ENCODE data around the gene CLDN18. TPM values are rescaled to one million over a fixed set of nuclear protein-coding genes. Genes with fewer than 3 reads are reported as not detected.

The CLDN18 gene
- total RNA-seq, 4 donors from 2014 or later: under 0.01 to 0.40 (median 0.39) TPM; not detected in 1

- intact Hi-C loops (cut with DNase I): no loop called here
- peaks cover 26 to 66% (median 55%) of the 10 kb centered on the region in 4 donors for H3K36me3 ChIP-seq
- TF ChIP-seq POLR2AphosphoS5 (IDR thresholded peaks at IDR 0.05): no peak
- TF ChIP-seq CTCF (IDR thresholded peaks at IDR 0.05): no peak
- no peak for TF ChIP-seq POLR2A (IDR thresholded peaks at IDR 0.05; ENCODE audit: low read depth)
- no peak for TF ChIP-seq EP300 (IDR thresholded peaks at IDR 0.05)
- H3K4me1 ChIP-seq: peaks cover 6 to 13% (median 11%) of the 10 kb centered on the region in 4 donors
- WGBS: 25% methylated on average over 1 of the region's 1 CpG
- no peaks in the 10 kb centered on the region for H3K27me3 ChIP-seq
- no peak for DNase-seq (ENCODE audit: extremely low spot score)
- H3K27ac ChIP-seq (replicated peaks in 1 of 4): no peak overlapping the region
- H3K9me3 ChIP-seq: no peaks in the 10 kb centered on the region
- H3K4me3 ChIP-seq: no peak overlapping the region
These were observed 52.7 kb downstream of the CLDN18 start for GRCh38 chr3:138062626-138063025.

GRCh38 chr3:138063416-138063815, 53.5 kb downstream of the CLDN18 start:
- WGBS: 80% methylated on average over 3 of the region's 4 CpGs
- no peak for TF ChIP-seq POLR2A (IDR thresholded peaks at IDR 0.05; ENCODE audit: low read depth)
- no peak for DNase-seq (ENCODE audit: extremely low spot score)
- peaks cover 6 to 13% (median 11%) of the 10 kb centered on the region in 4 donors for H3K4me1 ChIP-seq
- no peaks in the 10 kb centered on the region for H3K27me3 ChIP-seq
- H3K36me3 ChIP-seq: peaks cover 26 to 74% (median 63%) of the 10 kb centered on the region in 4 donors
- no peak overlapping the region for H3K4me3 ChIP-seq
- H3K27ac ChIP-seq (replicated peaks in 1 of 4): no peak overlapping the region
- H3K9me3 ChIP-seq: no peaks in the 10 kb centered on the region
- intact Hi-C loops (cut with DNase I): no loop called here

GRCh38 chr3:138065949-138066348, 56.0 kb downstream of the CLDN18 start:
- Histone ChIP-seq H3K9me3 (no peaks in the 10 kb centered on the region), H3K27me3 (no peaks in the 10 kb centered on the region), H3K4me3 (no peak overlapping the region), H3K36me3 (peaks cover 26 to 93% (median 72%) of the 10 kb centered on the region in 4 donors), H3K27ac (replicated peaks in 1 of 4) (no peak overlapping the region), H3K4me1 (no peaks in the 10 kb centered on the region)
- WGBS: 100% methylated on average over 2 of the region's 2 CpGs
- no peak for DNase-seq (ENCODE audit: extremely low spot score)
- intact Hi-C loops (cut with DNase I): no loop called here
- no peak for TF ChIP-seq POLR2AphosphoS5 (IDR thresholded peaks at IDR 0.05)
- TF ChIP-seq POLR2A (IDR thresholded peaks at IDR 0.05; ENCODE audit: low read depth): no peak
- TF ChIP-seq CTCF (IDR thresholded peaks at IDR 0.05): no peak
- no peak for TF ChIP-seq EP300 (IDR thresholded peaks at IDR 0.05)

GRCh38 chr3:138066383-138066782, 56.4 kb downstream of the CLDN18 start:
- H3K36me3 ChIP-seq: peaks cover 26 to 93% (median 74%) of the 10 kb centered on the region in 4 donors

GRCh38 chr3:138066972-138067371, 57.0 kb downstream of the CLDN18 start:
- WGBS: 91% methylated on average over 3 of the region's 3 CpGs
- intact Hi-C loops (cut with DNase I): no loop called here
- H3K27ac ChIP-seq (replicated peaks in 1 of 4): no peak overlapping the region

More at GRCh38 chr3:138066383-138066782, 56.4 kb downstream of the CLDN18 start:
- WGBS: 85% methylated on average over 8 of the region's 8 CpGs
- Histone ChIP-seq H3K4me3 (no peak overlapping the region), H3K27ac (replicated peaks in 1 of 4) (no peak overlapping the region), H3K4me1 (no peaks in the 10 kb centered on the region), H3K27me3 (no peaks in the 10 kb centered on the region), H3K9me3 (no peaks in the 10 kb centered on the region)
- TF ChIP-seq POLR2A (IDR thresholded peaks at IDR 0.05; ENCODE audit: low read depth): no peak
- no peak for TF ChIP-seq EP300 (IDR thresholded peaks at IDR 0.05)
- no peak for TF ChIP-seq CTCF (IDR thresholded peaks at IDR 0.05)
- no peak for TF ChIP-seq POLR2AphosphoS5 (IDR thresholded peaks at IDR 0.05)
- DNase-seq (ENCODE audit: extremely low spot score): no peak
- intact Hi-C loops (cut with DNase I): no loop called here

More at GRCh38 chr3:138066972-138067371, 57.0 kb downstream of the CLDN18 start:
- no peaks in the 10 kb centered on the region for H3K27me3 ChIP-seq
- TF ChIP-seq CTCF (IDR thresholded peaks at IDR 0.05) (no peak), POLR2AphosphoS5 (IDR thresholded peaks at IDR 0.05) (no peak), POLR2A (IDR thresholded peaks at IDR 0.05; ENCODE audit: low read depth) (no peak), EP300 (IDR thresholded peaks at IDR 0.05) (no peak)
- H3K4me3 ChIP-seq: no peak overlapping the region
- H3K36me3 ChIP-seq: peaks cover 26 to 93% (median 77%) of the 10 kb centered on the region in 4 donors
- H3K4me1 ChIP-seq: no peaks in the 10 kb centered on the region
- H3K9me3 ChIP-seq: no peaks in the 10 kb centered on the region
- no peak for DNase-seq (ENCODE audit: extremely low spot score)

All from esophagus muscularis mucosa (tissue), 4 donors.